OCI-LY3 (cell line): ENCODE results near the gene MIAT.

Experiments used
- H2AFZ ChIP-seq: fragments of 200-600, 300-600 bp; shearing (Covaris generic); 2 replicates; pipeline ENCODE4 v1.6.0; 2014; ENCODE audit warnings: antibody characterized with exemption, low read depth, low read length
- H3K27ac ChIP-seq: fragments of 200-600, 300-600 bp; sonication (generic); 2 replicates; pipeline ENCODE4 v1.5.1; 2014; ENCODE audit warnings: mild to moderate bottlenecking, low read length, moderate library complexity, mixed read lengths
- H3K27me3 ChIP-seq: fragments of 200-600, 300-600 bp; sonication (generic); 2 replicates; pipeline ENCODE4 v1.6.1; 2014; ENCODE audit warnings: low read depth, low read length, mixed read lengths
- H3K36me3 ChIP-seq: fragments of 200-600, 300-600 bp; sonication (generic); replicated peaks from 2 replicates; pipeline ENCODE3; 2014; ENCODE audit warnings: low read depth, low read length, mixed read lengths
- H3K4me1 ChIP-seq: fragments of 300-600, 200-600 bp; sonication (generic); 2 replicates; pipeline ENCODE4 v1.6.1; 2014; ENCODE audit warnings: low read length, mixed read lengths
- H3K4me2 ChIP-seq: fragments of 200-600, 300-600 bp; sonication (generic); 2 replicates; pipeline ENCODE4 v1.6.1; 2014; ENCODE audit warnings: low read length, mixed read lengths
- H3K4me3 ChIP-seq: fragments of 300-600, 200-600 bp; sonication (generic); 2 replicates; pipeline ENCODE4 v1.5.1; 2014; ENCODE audit warnings: antibody characterized with exemption, mild to moderate bottlenecking, low read length, moderate library complexity
- H3K79me2 ChIP-seq: fragments of 300-600, 200-600 bp; shearing (Covaris generic); 2 replicates; pipeline ENCODE4 v1.6.1; 2014; ENCODE audit warnings: mild to moderate bottlenecking, low read length, mixed read lengths
- H3K9ac ChIP-seq: fragments of 300-600, 200-600 bp; shearing (Covaris generic); 2 replicates; pipeline ENCODE4 v1.6.0; 2014; ENCODE audit warnings: mild to moderate bottlenecking, low read length, moderate library complexity
- H3K9me3 ChIP-seq: fragments of 200-600, 300-600 bp; shearing (Covaris generic); 2 replicates; pipeline ENCODE4 v1.6.1; 2014; ENCODE audit warnings: low read length, mixed read lengths; ENCODE audit not compliant: insufficient read depth
- H4K20me1 ChIP-seq: fragments of 200-600, 300-600 bp; sonication (generic); 2 replicates; pipeline ENCODE4 v1.6.1; 2016; ENCODE audit warnings: low read length, mixed read lengths; ENCODE audit not compliant: insufficient read depth
- EZH2phosphoT487 ChIP-seq: fragments of 200-600 bp; shearing (Covaris generic); IDR thresholded peaks from 2 replicates; pipeline ENCODE4 v1.6.1; 2018; ENCODE audit warnings: antibody characterized with exemption, mixed run types, low read depth
- TF ChIP-seq, protein P1 (sequence below): fragments of 200-600, 300-600 bp; sonication (generic); IDR thresholded peaks from 2 replicates; pipeline ENCODE4 v1.5.1; 2014; ENCODE audit warnings: antibody characterized with exemption, low read length, low read depth

The MIAT gene

DNA sequence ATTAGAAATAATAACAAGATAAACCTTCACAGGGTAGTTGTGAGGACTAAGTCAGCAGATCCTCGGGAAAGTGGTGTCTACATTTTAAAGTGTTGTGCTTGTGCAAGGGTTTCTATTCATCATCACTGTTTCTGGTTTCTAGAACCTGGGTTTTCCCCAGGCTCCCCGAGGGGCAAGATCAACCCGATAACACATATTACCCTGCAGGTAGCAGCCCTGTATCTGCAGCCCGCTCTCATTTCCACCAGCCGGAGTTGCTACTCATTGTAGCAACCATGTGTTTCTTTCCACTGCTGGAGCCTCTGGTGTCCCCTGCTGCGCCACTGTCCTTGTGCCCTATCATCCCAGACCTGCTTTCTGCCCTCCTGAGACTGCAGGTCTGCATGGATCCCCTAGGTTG lies 67.0 kb downstream of the MIAT start:
- Histone ChIP-seq H3K36me3 (peaks cover 7% of the 10 kb centered on the region), H2AFZ (no peak overlapping the region), H4K20me1 (no peaks in the 10 kb centered on the region), H3K4me2 (peak overlapping the region; percentile 49), H3K79me2 (no peaks in the 10 kb centered on the region), H3K4me3 (0 out of 2 replicates have a peak overlapping the region, but pooled peaks have one; percentile 5), H3K9ac (no peak overlapping the region), H3K4me1 (peaks cover 16% of the 10 kb centered on the region), H3K27ac (no peak overlapping the region), H3K27me3 (no peaks in the 10 kb centered on the region), H3K9me3 (no peaks in the 10 kb centered on the region)
- TF ChIP-seq, protein P1, sequence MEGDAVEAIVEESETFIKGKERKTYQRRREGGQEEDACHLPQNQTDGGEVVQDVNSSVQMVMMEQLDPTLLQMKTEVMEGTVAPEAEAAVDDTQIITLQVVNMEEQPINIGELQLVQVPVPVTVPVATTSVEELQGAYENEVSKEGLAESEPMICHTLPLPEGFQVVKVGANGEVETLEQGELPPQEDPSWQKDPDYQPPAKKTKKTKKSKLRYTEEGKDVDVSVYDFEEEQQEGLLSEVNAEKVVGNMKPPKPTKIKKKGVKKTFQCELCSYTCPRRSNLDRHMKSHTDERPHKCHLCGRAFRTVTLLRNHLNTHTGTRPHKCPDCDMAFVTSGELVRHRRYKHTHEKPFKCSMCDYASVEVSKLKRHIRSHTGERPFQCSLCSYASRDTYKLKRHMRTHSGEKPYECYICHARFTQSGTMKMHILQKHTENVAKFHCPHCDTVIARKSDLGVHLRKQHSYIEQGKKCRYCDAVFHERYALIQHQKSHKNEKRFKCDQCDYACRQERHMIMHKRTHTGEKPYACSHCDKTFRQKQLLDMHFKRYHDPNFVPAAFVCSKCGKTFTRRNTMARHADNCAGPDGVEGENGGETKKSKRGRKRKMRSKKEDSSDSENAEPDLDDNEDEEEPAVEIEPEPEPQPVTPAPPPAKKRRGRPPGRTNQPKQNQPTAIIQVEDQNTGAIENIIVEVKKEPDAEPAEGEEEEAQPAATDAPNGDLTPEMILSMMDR, result no peak
- no peak for TF ChIP-seq EZH2phosphoT487

DNA sequence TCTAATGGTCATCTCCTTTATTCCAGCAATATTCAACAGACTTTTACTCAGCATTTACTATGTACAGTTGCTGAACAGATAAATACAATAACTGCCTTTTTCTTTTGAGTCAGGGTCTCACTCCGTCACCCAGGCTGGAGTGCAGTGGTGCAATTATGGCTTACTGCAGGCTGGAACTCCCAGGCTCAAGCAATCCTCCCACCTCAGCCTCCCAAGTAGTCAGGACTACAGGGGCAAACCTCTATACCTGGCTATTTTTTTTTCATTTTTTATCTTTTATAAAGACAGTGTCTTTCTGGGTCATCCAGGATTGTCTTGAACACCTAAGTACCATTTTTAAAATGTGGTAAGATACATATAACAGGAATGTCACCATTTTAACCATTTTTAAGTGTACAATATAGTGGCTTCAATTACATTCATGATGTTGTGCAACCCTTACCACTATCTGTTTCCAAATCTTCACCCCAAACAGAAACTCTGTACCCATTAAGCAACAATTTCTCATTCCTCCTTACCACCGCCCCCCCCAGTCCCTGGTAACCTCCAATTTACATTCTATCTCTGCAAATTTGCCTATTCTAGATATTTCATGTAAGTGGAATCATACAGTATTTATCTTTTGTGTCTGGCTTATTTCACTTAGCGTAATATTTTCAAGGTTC lies 67.8 kb downstream of the MIAT start:
- no peak overlapping the region for H3K4me3 ChIP-seq
- peaks cover 7% of the 10 kb centered on the region for H3K36me3 ChIP-seq
- no peaks in the 10 kb centered on the region for H4K20me1 ChIP-seq
- H3K4me1 ChIP-seq, result peaks cover 16% of the 10 kb centered on the region
- no peaks in the 10 kb centered on the region for H3K9me3 ChIP-seq
- no peak overlapping the region for H2AFZ ChIP-seq
- H3K4me2 ChIP-seq, result no peak overlapping the region
- no peaks in the 10 kb centered on the region for H3K79me2 ChIP-seq
- H3K9ac ChIP-seq, result no peak overlapping the region
- no peaks in the 10 kb centered on the region for H3K27me3 ChIP-seq
- H3K27ac ChIP-seq, result no peak overlapping the region
- TF ChIP-seq, protein P1, result no peak
- no peak for TF ChIP-seq EZH2phosphoT487
